HG03378 (cell line): Measurements from ENCODE around the gene FIBCD1.

Experiments used
- ATAC-seq: cut with Tn5 transposase; IDR thresholded peaks from one replicate; pipeline ENCODE4 v1.9.1; 2021; ENCODE audit warnings: mild to moderate bottlenecking, moderate library complexity; ENCODE audit not compliant: unreplicated experiment

The FIBCD1 gene

GRCh38 chr9:130862747-130863146, 76.3 kb downstream of the FIBCD1 start:
- no peak for ATAC-seq

- ATAC-seq, result no peak
Observed at GRCh38 chr9:130862217-130862616, 76.8 kb downstream of the FIBCD1 start.

GRCh38 chr9:130861372-130862180, 77.5 kb downstream of the FIBCD1 start:
- no peak for ATAC-seq

GRCh38 chr9:130860458-130861316, 78.4 kb downstream of the FIBCD1 start:
- ATAC-seq, result no peak

- no peak for ATAC-seq
Observed at GRCh38 chr9:130858739-130859705, 80.0 kb downstream of the FIBCD1 start.

GRCh38 chr9:130857864-130858738, 80.9 kb downstream of the FIBCD1 start:
- ATAC-seq, result no peak

- ATAC-seq, result no peak
Observed at GRCh38 chr9:130856474-130856873, 82.6 kb downstream of the FIBCD1 start.

- no peak for ATAC-seq
Observed at GRCh38 chr9:130854835-130855234, 84.2 kb downstream of the FIBCD1 start.

GRCh38 chr9:130854092-130854491, 85.0 kb downstream of the FIBCD1 start:
- no peak for ATAC-seq

GRCh38 chr9:130852801-130853200, 86.2 kb downstream of the FIBCD1 start:
- ATAC-seq, result no peak
